Tibial nerve (tissue), 3 donors: Measurements from ENCODE around the gene NETO2.

Experiments used
- POLR2A ChIP-seq, 2 donors: fragments of 450-650 bp; IDR thresholded peaks; one replicate each; pipeline ENCODE4 v1.6.1; 2017; ENCODE audit warnings: antibody characterized with exemption in 2 of 2, mild to moderate bottlenecking in 2 of 2, moderate library complexity in 2 of 2
- TF ChIP-seq, protein P1 (sequence below), 5 experiments: fragments of 200-600 bp in 3 of 5; fragments of 450-650 bp in 2 of 5; sonication (generic) in 3 of 5; IDR thresholded peaks; one replicate each; pipeline ENCODE4 v1.5.1; 2016 to 2019; ENCODE audit warnings: antibody characterized with exemption in 5 of 5, mild to moderate bottlenecking in 3 of 5, moderate library complexity in 2 of 5

DNA sequence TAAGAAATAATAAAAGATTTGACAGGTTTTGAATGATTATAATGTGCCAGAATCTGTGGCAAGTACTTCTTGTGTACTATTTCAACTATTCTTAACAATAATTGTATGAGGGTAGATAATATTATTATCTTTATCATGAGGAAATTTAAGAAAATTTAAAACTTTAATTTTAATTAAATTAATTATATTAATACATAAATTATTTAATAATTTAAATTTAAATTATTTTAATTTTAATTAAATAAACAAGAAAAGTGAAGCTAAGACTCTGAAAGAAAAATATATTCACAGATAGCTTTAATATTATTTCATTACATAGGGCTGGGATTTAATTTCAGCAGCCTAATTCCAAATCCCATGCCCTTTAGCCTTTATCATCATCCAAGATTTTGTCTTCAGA lies 31.4 kb upstream of the NETO2 start:
- no peak for TF ChIP-seq POLR2A (IDR thresholded peaks at IDR 0.05)
- TF ChIP-seq, protein P1, sequence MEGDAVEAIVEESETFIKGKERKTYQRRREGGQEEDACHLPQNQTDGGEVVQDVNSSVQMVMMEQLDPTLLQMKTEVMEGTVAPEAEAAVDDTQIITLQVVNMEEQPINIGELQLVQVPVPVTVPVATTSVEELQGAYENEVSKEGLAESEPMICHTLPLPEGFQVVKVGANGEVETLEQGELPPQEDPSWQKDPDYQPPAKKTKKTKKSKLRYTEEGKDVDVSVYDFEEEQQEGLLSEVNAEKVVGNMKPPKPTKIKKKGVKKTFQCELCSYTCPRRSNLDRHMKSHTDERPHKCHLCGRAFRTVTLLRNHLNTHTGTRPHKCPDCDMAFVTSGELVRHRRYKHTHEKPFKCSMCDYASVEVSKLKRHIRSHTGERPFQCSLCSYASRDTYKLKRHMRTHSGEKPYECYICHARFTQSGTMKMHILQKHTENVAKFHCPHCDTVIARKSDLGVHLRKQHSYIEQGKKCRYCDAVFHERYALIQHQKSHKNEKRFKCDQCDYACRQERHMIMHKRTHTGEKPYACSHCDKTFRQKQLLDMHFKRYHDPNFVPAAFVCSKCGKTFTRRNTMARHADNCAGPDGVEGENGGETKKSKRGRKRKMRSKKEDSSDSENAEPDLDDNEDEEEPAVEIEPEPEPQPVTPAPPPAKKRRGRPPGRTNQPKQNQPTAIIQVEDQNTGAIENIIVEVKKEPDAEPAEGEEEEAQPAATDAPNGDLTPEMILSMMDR (IDR thresholded peaks at IDR 0.05), result no peak
